Panc1 (cell line): Measurements from ENCODE around the gene FAM117B. TPM values are rescaled to one million over a fixed set of nuclear protein-coding genes. Genes with fewer than 3 reads are reported as not detected.

Experiments used
- ATAC-seq: fragments of 200-7000 bp; cut with Tn5 transposase; 2 replicates; pipeline ENCODE4 v1.9.1; 2020; ENCODE audit warnings: mild to moderate bottlenecking, moderate library complexity
- BruUV-seq: library from RNA; stranded (reverse); fragments of 400-500 nt; replicated peaks from 2 replicates; lab custom pipeline; 2021; lab: Mats Ljungman, UMichigan
- CTCF ChIA-PET: fragments of 300-600 bp; sonication (Branson Sonifier 250); formaldehyde crosslinking; loops from one replicate; lab custom pipeline; 2022; ENCODE audit warnings: antibody characterized with exemption; lab: Charles Lee
- POLR2A ChIA-PET: fragments of 300-600 bp; sonication (Branson Sonifier 250); formaldehyde crosslinking; loops from one replicate; lab custom pipeline; 2022; ENCODE audit warnings: antibody characterized with exemption; lab: Charles Lee
- DNase-seq: peaks from one replicate; pipeline ENCODE4 v3.0.0-alpha.2; 2010; ENCODE audit warnings: low read depth, low spot score
- H3K27ac ChIP-seq: 2 replicates; pipeline ENCODE4 v1.5.1; 2011; ENCODE audit warnings: mild to moderate bottlenecking, low read length, inconsistent platforms
- H3K27me3 ChIP-seq: fragments of 200-500 bp; sonication (Bioruptor generic); 2 replicates; pipeline ENCODE4 v1.6.0; 2014; ENCODE audit warnings: low read length, inconsistent platforms; ENCODE audit not compliant: control insufficient read depth, insufficient read depth
- H3K36me3 ChIP-seq: fragments of 200-500 bp; sonication (Bioruptor generic); 2 replicates; pipeline ENCODE4 v1.5.1; 2014; ENCODE audit warnings: inconsistent platforms, mild to moderate bottlenecking, low read length, moderate library complexity; ENCODE audit not compliant: control insufficient read depth, insufficient read depth
- H3K4me1 ChIP-seq: 2 replicates; pipeline ENCODE4 v1.5.1; 2011; ENCODE audit warnings: inconsistent platforms, mild to moderate bottlenecking, low read length, moderate library complexity; ENCODE audit not compliant: control insufficient read depth, insufficient read depth
- H3K4me3 ChIP-seq, 2 experiments: 2 replicates each; pipeline ENCODE4 v1.5.1; 2011 to 2012; ENCODE audit warnings: low read depth in 2 of 2, low read length in 2 of 2, mild to moderate bottlenecking in 2 of 2, inconsistent platforms in 1 of 2, moderate library complexity in 1 of 2
- H3K9me3 ChIP-seq: fragments of 200-500 bp; sonication (Bioruptor generic); 2 replicates; pipeline ENCODE4 v1.5.1; 2014; ENCODE audit warnings: low read depth, mild to moderate bottlenecking, inconsistent platforms, low read length, moderate library complexity; ENCODE audit not compliant: control insufficient read depth, insufficient read depth
- CTCF ChIP-seq: fragments of 450-650 bp; IDR thresholded peaks from 2 replicates; pipeline ENCODE4 v1.5.1; 2017; ENCODE audit warnings: mild to moderate bottlenecking
- POLR2AphosphoS5 ChIP-seq: IDR thresholded peaks from 2 replicates; pipeline ENCODE4 v1.6.1; 2012; ENCODE audit warnings: mild to moderate bottlenecking, low read depth, low read length, moderate library complexity
- REST ChIP-seq, 2 experiments: IDR thresholded peaks; 2 replicates each; pipeline ENCODE4 v1.6.1; 2011 to 2012; ENCODE audit warnings: low read depth in 2 of 2, control low read depth in 1 of 2, low read length in 1 of 2, mild to moderate bottlenecking in 1 of 2, moderate library complexity in 1 of 2; ENCODE audit not compliant: insufficient read depth in 1 of 2
- SIN3A ChIP-seq: IDR thresholded peaks from 2 replicates; pipeline ENCODE4 v1.6.1; 2012; ENCODE audit warnings: low read depth, mild to moderate bottlenecking, low read length, moderate library complexity, borderline replicate concordance; ENCODE audit not compliant: insufficient read depth
- TCF7L2 ChIP-seq: IDR thresholded peaks from 2 replicates; pipeline ENCODE4 v1.6.1; 2011; ENCODE audit warnings: mild to moderate bottlenecking, low read depth, low read length, inconsistent platforms
- in situ Hi-C: cut with HindIII; loops from 2 replicates; pipeline ENCODE4 v1.10.0; 2016; ENCODE audit warnings: low sequenced_read_pairs, low pct_unique_long_range_greater_than_20kb
- intact Hi-C: fragments of 100-400 bp; cut with micrococcal nuclease; formaldehyde crosslinking; loops from one replicate; pipeline ENCODE4 v1.10.0; 2022; ENCODE audit not compliant: unreplicated experiment
- total RNA-seq: library from RNA; stranded (reverse); gene quantifications from one replicate; pipeline ENCODE4 v1.2.1, GENCODE V29; 2021; ENCODE audit not compliant: unreplicated experiment

The FAM117B gene
- total RNA-seq, 1 experiment from 2014 or later = 7.8 TPM

GRCh38 chr2:202599105-202599504 lies 35.7 kb upstream of the FAM117B start:
- intact Hi-C loops = no loop called here
- CTCF ChIA-PET = no interaction called here
- TF ChIP-seq CTCF (no peak), POLR2AphosphoS5 (no peak), TCF7L2 (no peak), REST (IDR thresholded peaks at IDR 0.05; ENCODE audit: insufficient read depth in 1 of 2, low read depth in 2 of 2, low read length in 1 of 2) (no peak), SIN3A (no peak)

GRCh38 chr2:202599911-202600310 lies 34.9 kb upstream of the FAM117B start:
- no peak for DNase-seq
- Histone ChIP-seq H3K36me3 (no peaks in the 10 kb centered on the region), H3K27me3 (no peaks in the 10 kb centered on the region), H3K4me1 (no peaks in the 10 kb centered on the region), H3K27ac (no peak overlapping the region), H3K4me3 (no peak overlapping the region), H3K9me3 (no peaks in the 10 kb centered on the region)
- in situ Hi-C loops (no loop called here), intact Hi-C loops (no loop called here)
- ATAC-seq = no peak
- POLR2A ChIA-PET = no interaction called here
- CTCF ChIA-PET = no interaction called here
- no TSS peak for BruUV-seq
- no peak for TF ChIP-seq TCF7L2
- TF ChIP-seq REST (IDR thresholded peaks at IDR 0.05; ENCODE audit: insufficient read depth in 1 of 2, low read depth in 2 of 2, low read length in 1 of 2) = no peak

More at GRCh38 chr2:202599105-202599504, 35.7 kb upstream of the FAM117B start:
- no peak for DNase-seq
- POLR2A ChIA-PET = no interaction called here
- in situ Hi-C loops = no loop called here
- Histone ChIP-seq H3K27me3 (no peaks in the 10 kb centered on the region), H3K4me3 (no peak overlapping the region), H3K36me3 (no peaks in the 10 kb centered on the region), H3K4me1 (no peaks in the 10 kb centered on the region), H3K27ac (no peak overlapping the region), H3K9me3 (no peaks in the 10 kb centered on the region)
- ATAC-seq = no peak
- no TSS peak for BruUV-seq
